Heart left ventricle (tissue), 16 donors: ENCODE results near the gene RAD51B. TPM values are rescaled to one million over a fixed set of nuclear protein-coding genes. Genes with fewer than 3 reads are reported as not detected.

Experiments
- ATAC-seq, 4 donors: fragments of 200-7000 bp; cut with Tn5 transposase; one replicate each; pipeline ENCODE4 v1.9.1; 2020 to 2022; ENCODE audit warnings: moderate library complexity in 4 of 4, mild to moderate bottlenecking in 3 of 4, moderate number of reproducible peaks in 1 of 4
- DNase-seq, 5 donors: peaks; one replicate each; pipeline ENCODE4 v3.0.0-alpha.2; 2020
- H3K27ac ChIP-seq, 12 donors: fragments of 200-600 bp; sonication (generic) in 4 of 12; one replicate each; pipeline versions ENCODE4 v1.5.0 to v1.8.0; 2016 to 2022; ENCODE audit warnings: mild to moderate bottlenecking in 2 of 12
- H3K27me3 ChIP-seq, 9 donors: fragments of 200-600 bp; sonication (generic) in 2 of 9; one replicate each; pipeline versions ENCODE4 v1.5.1 to v1.8.0; 2016 to 2022; ENCODE audit warnings: mild to moderate bottlenecking in 3 of 9
- H3K36me3 ChIP-seq, 9 donors: fragments of 200-600 bp; sonication (generic) in 2 of 9; one replicate each; pipeline versions ENCODE4 v1.5.0 to v1.8.0; 2018 to 2022; ENCODE audit warnings: mild to moderate bottlenecking in 2 of 9
- H3K4me1 ChIP-seq, 12 donors: fragments of 200-600 bp; sonication (generic) in 4 of 12; one replicate each; pipeline versions ENCODE4 v1.5.0 to v1.8.0; 2016 to 2022; ENCODE audit warnings: mild to moderate bottlenecking in 3 of 12
- H3K4me3 ChIP-seq, 12 donors: fragments of 200-600 bp; sonication (generic) in 4 of 12; one replicate each; pipeline versions ENCODE4 v1.5.0 to v1.8.0; 2017 to 2022; ENCODE audit warnings: mild to moderate bottlenecking in 9 of 12, moderate library complexity in 4 of 12
- H3K9me3 ChIP-seq, 12 donors: fragments of 200-600 bp; sonication (generic) in 4 of 12; one replicate each; pipeline versions ENCODE4 v1.5.0 to v1.8.0; 2016 to 2022; ENCODE audit warnings: mild to moderate bottlenecking in 1 of 12
- CTCF ChIP-seq, 12 donors: fragments of 200-600 bp; sonication (generic) in 4 of 12; IDR thresholded peaks; one replicate each; pipeline versions ENCODE4 v1.5.0 to v1.8.0; 2018 to 2022; ENCODE audit warnings: antibody characterized with exemption in 12 of 12, mild to moderate bottlenecking in 5 of 12
- POLR2A ChIP-seq, 2 donors: fragments of 450-650 bp; IDR thresholded peaks; one replicate each; pipeline ENCODE4 v1.6.1; 2017; ENCODE audit warnings: antibody characterized with exemption in 2 of 2, mild to moderate bottlenecking in 2 of 2, moderate library complexity in 2 of 2
- WGBS, 4 donors: extraction: QIAGEN DNeasy Blood & Tissue Kit in 2 of 4; methylation state at CpG; one replicate each; pipeline versions ENCODE4 v1.1.5 to v1.1.7; 2013 to 2018; 5-methylcytosine and 5-hydroxymethylcytosine counted together
- intact Hi-C, 10 donors: fragments of 100-400 bp; cut with DNase I; formaldehyde crosslinking; loops; one replicate each; pipeline versions ENCODE4 v1.11.1 to v1.14.2; 2022
- polyA plus RNA-seq, 2 donors: library from polyadenylated mRNA; stranded (reverse); fragments of 200-250 nt; gene quantifications; one replicate each; pipeline ENCODE4 v1.2.3, GENCODE V29; 2013
- total RNA-seq, 9 donors: library from RNA; depleted of rRNA in 2 of 9; stranded (reverse); fragments of >200 nt in 2 of 9; fragmentation: NEBNext Ultra II Directional in 3 of 9; extraction: Animal tissue kit (Norgen Biotek cat#: 25700) in 3 of 9; gene quantifications; one replicate each; pipeline versions ENCODE4 v1.1.0 to v1.2.4, GENCODE V29; 2016 to 2023
- donor health status: ischemic (EF 13 %, LVEDD 7.1; RV severe dilation, severe dysfunction).
- donor health status: healthy with polysubstance abuse.
- donor health status: DM: no; HTN: yes; CAD: no.
- donor health status: DM: no; HTN: no; CAD: no.
- donor health status: ischemic (EF 25% LVEDD 6.9; RV normal size, moderate dysfunction).
- donor health status: ischemic (EF 25% LVEDD 5.7; RV mildly dilated, moderate dysfunction).
- donor health status: healthy.
- donor health status: DM: yes; HTN: yes; CAD: no.
- donor health status: ischemic (EF 35%, LVEDD 5.7; RV mildly dilated, moderate dysfunction).
- donor health status: nonischemic (EF 11% LVEDD 7.7; RV severe dilation, severe dysfunction).
- donor health status: DM: yes; HTN: yes; CAD: no.
- donor health status: PGD.
- donor health status: ischemic (EF 29% LVEDD 5.4; RV normal size, mild dysfunction).
- donor health status: nonischemic (EF 23%, LVEDD 6.1; RV moderate dilation, normal function).

Gene RAD51B
- total and polyA plus RNA-seq, 11 donors: 1.3 to 11.3 (median 3.2) TPM

DNA sequence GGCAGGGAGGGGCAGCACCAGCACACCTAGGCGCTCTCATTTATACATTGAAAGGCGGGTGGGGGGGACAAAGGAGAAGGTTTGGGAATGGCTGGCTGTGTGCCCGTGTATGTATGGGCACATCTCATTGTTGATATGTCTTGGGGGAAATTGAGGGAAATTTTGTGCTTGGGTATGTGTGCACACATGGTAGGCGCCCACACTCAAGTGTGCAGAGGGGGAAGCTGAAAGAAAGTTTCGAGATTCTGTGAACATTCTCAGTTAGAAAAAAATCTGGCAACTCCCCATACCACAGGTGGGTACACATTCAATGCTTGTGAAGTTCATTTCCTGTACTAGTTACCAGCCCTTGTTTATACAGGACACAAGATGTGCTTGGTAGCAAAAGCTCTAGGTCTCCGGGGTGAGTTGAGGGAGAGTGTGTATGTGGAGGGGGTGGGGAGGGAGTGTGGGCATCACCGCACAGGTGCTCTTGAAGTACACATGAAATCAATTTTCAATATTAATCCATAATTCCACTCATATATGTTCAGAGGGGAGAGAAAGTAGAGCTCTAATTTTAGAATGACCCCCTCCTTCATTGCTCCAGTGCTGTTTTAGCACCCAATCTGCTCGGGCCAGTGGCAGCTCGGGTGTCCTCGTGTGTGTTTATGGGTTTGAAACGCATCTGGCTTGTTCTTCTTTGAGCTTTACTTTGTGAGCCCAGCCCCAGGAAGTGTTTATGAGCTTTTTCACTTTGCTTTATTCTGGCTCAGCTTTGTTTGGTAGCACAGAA is 687.3 kb downstream of the RAD51B start:
- H3K4me1 ChIP-seq: peaks cover 0 to 44% (median 31%) of the 10 kb centered on the region in 12 donors
- ATAC-seq (no peak), DNase-seq (no peak)
- WGBS, 4 donors: 89 to 93% (median 92%) methylated on average over 11 of the region's 11 CpGs
- H3K27me3 ChIP-seq: no peaks in the 10 kb centered on the region
- no peaks in the 10 kb centered on the region for H3K36me3 ChIP-seq
- H3K4me3 ChIP-seq: no peak overlapping the region
- intact Hi-C loops: loop anchor here in 1 of 10 donors (10.0 kb wide), 1 partner anchor 252 kb away; no protein-coding TSS in a partner anchor
- H3K27ac ChIP-seq: peak overlapping the region in 4 of 12 donors; percentile 6 to 62 (median 50)
- TF ChIP-seq CTCF (IDR thresholded peaks at IDR 0.05) (no peak), POLR2A (IDR thresholded peaks at IDR 0.05) (no peak)
- no peaks in the 10 kb centered on the region for H3K9me3 ChIP-seq

DNA sequence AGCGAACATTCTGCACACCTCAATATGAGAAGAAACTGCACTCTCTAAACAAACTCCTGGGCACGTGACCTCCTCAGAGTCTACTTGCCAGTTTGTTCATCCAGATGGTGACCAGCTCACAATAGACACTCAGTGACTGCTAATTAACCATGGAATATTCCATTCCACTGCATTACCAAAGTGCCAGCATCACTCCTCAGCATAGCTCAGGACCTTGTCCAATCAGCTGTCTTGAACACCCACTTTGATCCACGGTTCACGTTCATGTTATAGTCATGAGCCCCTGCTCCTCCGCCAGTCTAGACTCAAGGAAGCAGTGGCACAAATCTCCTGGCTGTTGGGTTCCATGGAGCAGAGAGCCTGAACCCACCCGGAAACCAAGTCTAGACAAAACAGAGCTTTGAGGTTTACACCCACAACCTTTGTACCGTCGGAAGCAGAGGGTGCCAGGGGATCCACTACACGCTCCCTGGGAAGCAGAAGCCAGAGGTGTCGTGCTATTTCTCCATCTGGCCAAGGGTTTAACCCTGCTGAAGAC is 688.0 kb downstream of the RAD51B start:
- H3K9me3 ChIP-seq: no peaks in the 10 kb centered on the region
- H3K4me3 ChIP-seq: no peak overlapping the region
- no peak for TF ChIP-seq CTCF (IDR thresholded peaks at IDR 0.05)
- whole genome bisulfite sequencing, 4 donors: 96 to 99% (median 97%) methylated on average over 10 of the region's 10 CpGs
- peaks cover 0 to 48% (median 34%) of the 10 kb centered on the region in 12 donors for H3K4me1 ChIP-seq
- ATAC-seq (no peak), DNase-seq (no peak)
- no peaks in the 10 kb centered on the region for H3K36me3 ChIP-seq
- no peaks in the 10 kb centered on the region for H3K27me3 ChIP-seq
- intact Hi-C loops: loop anchor here in 1 of 10 donors (10.0 kb wide), 1 partner anchor 253 kb away; no protein-coding TSS in a partner anchor
- peak overlapping the region in 1 of 12 donors; percentile 51 for H3K27ac ChIP-seq

GRCh38 chr14:68508581-68508980 is 689.0 kb downstream of the RAD51B start:
- ATAC-seq (no peak), DNase-seq (no peak)
- H3K4me3 ChIP-seq: no peak overlapping the region
- peaks cover 0 to 56% (median 37%) of the 10 kb centered on the region in 12 donors for H3K4me1 ChIP-seq
- H3K27me3 ChIP-seq: no peaks in the 10 kb centered on the region
- H3K9me3 ChIP-seq: no peaks in the 10 kb centered on the region
- H3K27ac ChIP-seq: peak overlapping the region in 1 of 12 donors; percentile 79
- H3K36me3 ChIP-seq: no peaks in the 10 kb centered on the region
- intact Hi-C loops: loop anchor here in 1 of 10 donors (10.0 kb wide), 1 partner anchor 254 kb away; no protein-coding TSS in a partner anchor
- WGBS, 4 donors: 86 to 96% (median 94%) methylated on average over 2 of the region's 2 CpGs
- TF ChIP-seq POLR2A (IDR thresholded peaks at IDR 0.05): no peak
- TF ChIP-seq CTCF (IDR thresholded peaks at IDR 0.05): no peak
